AG09319 (cell line): ENCODE data around the gene UMAD1.

Source experiments
- DNase-seq: peaks from one replicate; pipeline ENCODE4 v3.0.0-alpha.2; 2010; ENCODE audit warnings: low read depth; ENCODE audit errors: extremely low read depth
- TF ChIP-seq, protein P1 (sequence below): IDR thresholded peaks from 2 replicates; pipeline ENCODE4 v1.5.1; 2011; ENCODE audit warnings: low read depth, mild to moderate bottlenecking, inconsistent platforms, low read length, moderate library complexity

Gene UMAD1

DNA sequence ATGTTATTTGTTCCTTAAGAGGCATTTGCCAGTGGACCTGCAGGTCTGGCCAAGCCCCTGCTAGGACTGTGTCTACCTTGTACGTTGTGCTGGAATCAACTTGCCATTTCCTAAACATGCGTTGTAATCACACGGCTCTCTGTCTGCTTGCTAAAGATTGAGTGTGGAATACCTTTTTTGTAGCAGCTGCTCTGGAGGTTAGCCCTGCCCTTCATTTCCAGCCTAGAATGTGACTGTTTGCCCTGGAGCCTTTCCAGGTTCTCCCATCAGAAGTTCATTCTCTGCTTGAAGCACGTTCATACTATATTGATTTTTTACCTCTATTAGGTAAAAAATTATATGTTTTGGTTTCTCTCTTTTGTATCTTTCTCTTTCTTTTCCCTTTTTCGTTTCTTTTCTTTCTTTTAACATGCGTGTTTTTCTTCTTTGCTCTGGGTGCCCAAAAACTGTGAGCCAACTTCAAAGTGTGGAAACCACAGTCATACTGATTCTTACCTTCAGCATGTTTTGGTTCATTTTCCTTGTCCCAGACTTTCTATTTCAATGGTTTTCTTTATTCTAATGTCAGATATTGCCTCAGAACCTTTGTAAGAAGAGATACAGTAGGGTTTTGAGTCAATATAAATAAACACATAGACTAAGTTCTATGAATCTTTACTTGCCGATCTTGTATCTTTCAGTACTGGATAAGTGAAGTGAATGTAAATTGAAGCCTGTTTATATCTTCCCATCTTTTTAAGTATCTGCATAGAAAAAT, 189.7 kb downstream of the UMAD1 start:
- no peak for DNase-seq
- TF ChIP-seq, protein P1, sequence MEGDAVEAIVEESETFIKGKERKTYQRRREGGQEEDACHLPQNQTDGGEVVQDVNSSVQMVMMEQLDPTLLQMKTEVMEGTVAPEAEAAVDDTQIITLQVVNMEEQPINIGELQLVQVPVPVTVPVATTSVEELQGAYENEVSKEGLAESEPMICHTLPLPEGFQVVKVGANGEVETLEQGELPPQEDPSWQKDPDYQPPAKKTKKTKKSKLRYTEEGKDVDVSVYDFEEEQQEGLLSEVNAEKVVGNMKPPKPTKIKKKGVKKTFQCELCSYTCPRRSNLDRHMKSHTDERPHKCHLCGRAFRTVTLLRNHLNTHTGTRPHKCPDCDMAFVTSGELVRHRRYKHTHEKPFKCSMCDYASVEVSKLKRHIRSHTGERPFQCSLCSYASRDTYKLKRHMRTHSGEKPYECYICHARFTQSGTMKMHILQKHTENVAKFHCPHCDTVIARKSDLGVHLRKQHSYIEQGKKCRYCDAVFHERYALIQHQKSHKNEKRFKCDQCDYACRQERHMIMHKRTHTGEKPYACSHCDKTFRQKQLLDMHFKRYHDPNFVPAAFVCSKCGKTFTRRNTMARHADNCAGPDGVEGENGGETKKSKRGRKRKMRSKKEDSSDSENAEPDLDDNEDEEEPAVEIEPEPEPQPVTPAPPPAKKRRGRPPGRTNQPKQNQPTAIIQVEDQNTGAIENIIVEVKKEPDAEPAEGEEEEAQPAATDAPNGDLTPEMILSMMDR: no peak

DNA sequence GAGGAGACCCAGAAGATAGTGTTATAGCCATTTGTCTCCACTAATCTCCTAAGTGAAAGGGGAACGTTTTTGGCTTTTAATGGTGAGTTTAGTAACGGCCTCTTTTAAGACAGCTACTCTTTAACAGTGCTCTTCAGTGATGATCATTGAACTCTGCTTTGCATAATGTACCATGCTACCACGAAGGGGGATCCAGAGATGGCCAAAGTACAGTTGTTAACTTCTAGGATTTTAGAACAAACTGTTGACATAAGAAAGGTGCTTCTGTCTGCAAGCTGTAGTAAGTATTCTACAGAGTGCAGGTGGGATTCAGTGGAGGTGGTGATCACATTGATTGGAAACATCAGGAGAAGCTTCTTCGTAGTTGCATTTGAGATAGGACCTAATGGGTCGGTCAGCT, 192.0 kb downstream of the UMAD1 start:
- TF ChIP-seq, protein P1: no peak
- DNase-seq: no peak

DNA sequence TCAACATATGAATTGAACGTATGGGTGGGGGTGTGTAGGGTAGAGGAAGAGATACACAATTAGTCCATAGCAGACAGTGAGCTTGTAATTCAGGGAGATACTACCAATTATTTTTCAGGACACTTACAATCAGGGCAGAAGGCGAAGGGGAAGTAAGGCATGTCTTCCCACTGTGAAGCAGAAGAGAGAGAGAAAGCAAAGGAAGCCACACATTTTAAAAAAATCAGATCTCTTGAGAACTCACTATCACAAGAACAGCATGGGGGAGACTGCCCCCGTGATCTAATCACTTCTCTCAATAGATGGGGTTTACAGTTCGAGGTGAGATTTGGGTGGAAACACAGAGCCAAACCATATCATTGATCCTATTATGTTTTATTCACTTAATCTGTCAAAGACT, 194.2 kb downstream of the UMAD1 start:
- DNase-seq: no peak
- TF ChIP-seq, protein P1: no peak

DNA sequence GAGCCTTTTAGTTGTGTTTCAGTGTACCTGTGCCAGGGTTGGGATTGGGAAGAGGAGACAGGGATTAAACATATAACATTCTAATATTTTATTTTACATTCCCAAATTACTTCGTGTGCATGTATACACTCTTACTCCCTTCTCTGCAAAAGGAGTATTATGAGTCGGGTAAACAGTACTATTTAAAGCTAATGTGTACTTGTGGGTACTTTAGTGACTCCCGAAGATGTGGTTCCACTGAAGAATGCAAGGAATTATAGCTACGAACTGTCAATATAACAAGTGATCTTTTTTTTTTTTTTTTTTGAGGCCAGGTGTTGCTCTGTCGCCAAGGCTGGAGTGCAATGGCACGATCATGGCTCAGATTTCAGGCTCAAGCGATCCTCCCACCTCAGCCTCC, 200.5 kb downstream of the UMAD1 start:
- TF ChIP-seq, protein P1: no peak
- no peak for DNase-seq

DNA sequence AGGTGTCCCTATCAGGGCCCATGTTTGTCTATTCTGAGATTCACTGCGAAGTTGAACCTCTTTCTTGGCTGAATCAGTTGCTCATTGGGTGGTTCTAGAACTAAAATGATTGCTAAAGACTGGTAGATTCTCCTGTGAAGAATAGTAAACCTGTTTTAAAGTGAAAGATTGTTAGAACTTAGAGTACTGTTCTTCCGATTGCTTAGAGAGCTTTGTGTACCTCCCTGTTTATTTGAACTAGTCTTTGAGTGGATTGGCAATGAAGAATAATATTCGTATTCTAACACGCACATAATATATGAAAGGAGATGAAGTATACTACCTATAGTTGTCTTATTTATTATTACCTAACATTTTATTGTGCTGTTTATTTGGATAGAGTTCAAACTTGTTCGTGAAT, 202.7 kb downstream of the UMAD1 start:
- DNase-seq: no peak
- TF ChIP-seq, protein P1: no peak

DNA sequence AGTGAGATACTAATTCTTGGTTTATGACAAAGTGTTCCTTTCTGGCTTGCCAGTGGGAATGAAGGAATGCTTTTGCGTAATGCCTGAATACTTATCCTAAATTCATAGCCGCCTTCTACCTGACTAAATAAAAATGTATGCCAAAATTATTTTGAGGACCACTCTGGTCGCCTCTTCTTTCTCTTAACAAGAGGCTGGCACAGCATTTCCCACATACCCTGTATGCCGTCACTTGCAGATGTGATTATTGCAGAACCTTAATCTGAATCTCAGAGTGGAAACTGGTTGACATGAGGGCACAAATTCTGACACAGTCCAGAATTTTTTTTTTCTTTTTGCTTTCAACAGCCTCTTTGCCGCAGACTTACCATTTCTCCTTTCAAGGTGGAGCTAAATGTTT, 203.4 kb downstream of the UMAD1 start:
- DNase-seq: no peak
- TF ChIP-seq, protein P1: no peak

DNA sequence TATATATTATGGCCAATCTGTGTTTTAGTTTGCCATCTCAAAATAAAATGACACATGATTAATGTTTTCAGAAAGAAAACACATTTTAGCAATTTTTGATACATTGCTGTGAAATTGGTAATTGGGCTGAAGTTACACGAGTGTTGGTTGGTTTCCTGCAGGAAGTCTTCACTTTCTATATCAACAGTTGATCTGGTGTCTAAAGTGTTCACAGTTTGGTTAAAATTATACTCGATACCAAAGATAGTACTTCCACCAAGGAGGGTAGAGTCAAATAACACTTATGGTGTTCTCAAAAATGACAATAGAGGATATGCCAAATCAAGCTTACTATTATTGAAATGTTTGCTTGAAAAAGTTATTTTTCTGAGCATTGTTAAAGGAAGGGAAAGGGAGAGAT, 207.7 kb downstream of the UMAD1 start:
- TF ChIP-seq, protein P1: no peak
- DNase-seq: no peak
